Measurements from ENCODE around the gene VCX2.
"Not testable (repeated sequence)": the region's sequence is repeated elsewhere in the genome, so short reads cannot be mapped to it uniquely, and the experiment has no call there.

VCX2 gene

DNA sequence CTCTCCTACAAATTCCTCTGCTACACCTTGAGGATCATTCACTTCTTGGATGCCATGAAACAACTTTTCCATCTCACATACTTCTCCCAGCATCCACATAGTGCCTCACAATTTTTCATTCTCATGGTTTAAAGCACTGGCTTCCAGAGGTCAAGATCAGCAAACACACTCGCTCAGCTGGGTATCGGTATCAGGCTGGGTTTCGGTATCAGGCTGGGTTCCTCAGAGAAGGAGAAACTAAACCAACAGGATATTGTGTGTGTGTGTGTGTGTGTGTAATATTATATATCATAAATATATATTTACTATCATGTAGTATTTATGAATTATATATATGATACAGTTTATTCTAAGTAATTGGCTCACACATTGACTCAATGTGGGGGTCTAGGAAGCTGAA is at the start of gene VCX2:
VCX2 (minus strand) TSS at position 99 of the 400 bp plus-strand sequence. CDS start 624 bp downstream, outside the sequence.
- H3K9me3 ChIP-seq (ENCODE audit: insufficient read depth, low read length); H3K36me3 ChIP-seq (ENCODE audit: insufficient read depth, insufficient read length, low read length); DNase-seq (ENCODE audit: low read depth, low spot score); H3K9ac ChIP-seq (ENCODE audit: insufficient read length, low read depth); H3K4me1 ChIP-seq (ENCODE audit: insufficient read depth, insufficient read length); H3K27me3 ChIP-seq (ENCODE audit: insufficient read depth, insufficient read length); H3K4me3 ChIP-seq (ENCODE audit: insufficient read length, low read depth): not testable (repeated sequence)

GRCh38 chrX:8204943-8205342 is 33.9 kb upstream of the VCX2 start:
- Histone ChIP-seq H3K9me3 (ENCODE audit: insufficient read depth, low read length) (no peaks in the 10 kb centered on the region), H3K36me3 (ENCODE audit: insufficient read depth, insufficient read length, low read length) (no peaks in the 10 kb centered on the region), H3K4me3 (ENCODE audit: insufficient read length, low read depth) (no peak overlapping the region), H3K9ac (ENCODE audit: insufficient read length, low read depth) (no peak overlapping the region), H3K27me3 (ENCODE audit: insufficient read depth, insufficient read length) (no peaks in the 10 kb centered on the region), H3K4me1 (ENCODE audit: insufficient read depth, insufficient read length) (no peaks in the 10 kb centered on the region)
- no peak for TF ChIP-seq ZNF274 (IDR thresholded peaks at IDR 0.05; ENCODE audit: low read depth, low read length)
- TF ChIP-seq SUZ12 (IDR thresholded peaks at IDR 0.05; ENCODE audit: extremely low read depth, insufficient read depth, insufficient read length), result no peak
- no peak for TF ChIP-seq YY1 (IDR thresholded peaks at IDR 0.05; ENCODE audit: insufficient read depth, insufficient read length)
- no peak for DNase-seq (ENCODE audit: low read depth, low spot score)

- Histone ChIP-seq H3K9me3 (ENCODE audit: insufficient read depth, low read length) (no peaks in the 10 kb centered on the region), H3K4me1 (ENCODE audit: insufficient read depth, insufficient read length) (no peaks in the 10 kb centered on the region), H3K4me3 (ENCODE audit: insufficient read length, low read depth) (no peak overlapping the region), H3K27me3 (ENCODE audit: insufficient read depth, insufficient read length) (no peaks in the 10 kb centered on the region), H3K36me3 (ENCODE audit: insufficient read depth, insufficient read length, low read length) (no peaks in the 10 kb centered on the region), H3K9ac (ENCODE audit: insufficient read length, low read depth) (no peak overlapping the region)
- TF ChIP-seq SUZ12 (IDR thresholded peaks at IDR 0.05; ENCODE audit: extremely low read depth, insufficient read depth, insufficient read length), result no peak
- TF ChIP-seq ZNF274 (IDR thresholded peaks at IDR 0.05; ENCODE audit: low read depth, low read length), result no peak
- no peak for TF ChIP-seq YY1 (IDR thresholded peaks at IDR 0.05; ENCODE audit: insufficient read depth, insufficient read length)
- no peak for DNase-seq (ENCODE audit: low read depth, low spot score)
Observed at GRCh38 chrX:8204169-8204935, 33.3 kb upstream of the VCX2 start.

GRCh38 chrX:8201896-8202331 is 30.8 kb upstream of the VCX2 start:
- H3K36me3 ChIP-seq (ENCODE audit: insufficient read depth, insufficient read length, low read length), result no peaks in the 10 kb centered on the region
- H3K9ac ChIP-seq (ENCODE audit: insufficient read length, low read depth), result no peak overlapping the region
- no peak overlapping the region for H3K4me3 ChIP-seq (ENCODE audit: insufficient read length, low read depth)
- no peaks in the 10 kb centered on the region for H3K27me3 ChIP-seq (ENCODE audit: insufficient read depth, insufficient read length)
- H3K9me3 ChIP-seq (ENCODE audit: insufficient read depth, low read length), result no peaks in the 10 kb centered on the region
- DNase-seq (ENCODE audit: low read depth, low spot score), result peak; percentile 3
- H3K4me1 ChIP-seq (ENCODE audit: insufficient read depth, insufficient read length), result no peaks in the 10 kb centered on the region
- TF ChIP-seq ZNF274 (IDR thresholded peaks at IDR 0.05; ENCODE audit: low read depth, low read length), result no peak
- TF ChIP-seq SUZ12 (IDR thresholded peaks at IDR 0.05; ENCODE audit: extremely low read depth, insufficient read depth, insufficient read length), result no peak
- TF ChIP-seq YY1 (IDR thresholded peaks at IDR 0.05; ENCODE audit: insufficient read depth, insufficient read length), result no peak

GRCh38 chrX:8196776-8197175 is 25.7 kb upstream of the VCX2 start:
- Histone ChIP-seq H3K36me3 (ENCODE audit: insufficient read depth, insufficient read length, low read length) (no peaks in the 10 kb centered on the region), H3K9ac (ENCODE audit: insufficient read length, low read depth) (no peak overlapping the region), H3K4me3 (ENCODE audit: insufficient read length, low read depth) (no peak overlapping the region), H3K27me3 (ENCODE audit: insufficient read depth, insufficient read length) (no peaks in the 10 kb centered on the region), H3K4me1 (ENCODE audit: insufficient read depth, insufficient read length) (no peaks in the 10 kb centered on the region), H3K9me3 (ENCODE audit: insufficient read depth, low read length) (no peaks in the 10 kb centered on the region; the same call in 1 of the 2 replicates)
- no peak for TF ChIP-seq ZNF274 (IDR thresholded peaks at IDR 0.05; ENCODE audit: low read depth, low read length)
- no peak for TF ChIP-seq SUZ12 (IDR thresholded peaks at IDR 0.05; ENCODE audit: extremely low read depth, insufficient read depth, insufficient read length)
- no peak for TF ChIP-seq YY1 (IDR thresholded peaks at IDR 0.05; ENCODE audit: insufficient read depth, insufficient read length)
- no peak for DNase-seq (ENCODE audit: low read depth, low spot score)

DNA sequence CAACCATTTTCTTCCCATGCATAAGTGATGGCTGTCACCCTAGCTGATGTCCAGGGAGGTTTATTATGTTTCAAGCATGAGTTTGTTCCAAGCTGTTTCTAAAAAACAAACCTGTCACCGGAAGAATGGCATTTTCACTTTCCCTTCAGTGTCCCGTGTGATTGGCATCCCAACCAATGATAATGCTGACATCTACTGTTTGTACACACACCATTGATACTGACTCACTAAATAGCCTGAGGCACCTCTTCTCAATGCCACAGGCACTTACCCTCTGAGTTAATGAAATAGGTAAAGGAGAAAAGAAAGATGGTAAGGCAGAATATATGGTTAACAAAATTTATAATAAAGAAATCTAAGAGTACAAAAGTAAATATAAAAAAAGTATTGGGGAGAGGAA is 23.1 kb upstream of the VCX2 start:
- no peak for DNase-seq (ENCODE audit: low read depth, low spot score)
- H3K36me3 ChIP-seq (ENCODE audit: insufficient read depth, insufficient read length, low read length), result no peaks in the 10 kb centered on the region
- H3K9ac ChIP-seq (ENCODE audit: insufficient read length, low read depth), result no peak overlapping the region
- H3K4me3 ChIP-seq (ENCODE audit: insufficient read length, low read depth), result no peak overlapping the region
- H3K27me3 ChIP-seq (ENCODE audit: insufficient read depth, insufficient read length), result no peaks in the 10 kb centered on the region
- TF ChIP-seq SUZ12 (IDR thresholded peaks at IDR 0.05; ENCODE audit: extremely low read depth, insufficient read depth, insufficient read length), result no peak
- H3K9me3 ChIP-seq (ENCODE audit: insufficient read depth, low read length), result no peaks in the 10 kb centered on the region; the same call in 1 of the 2 replicates
- peaks cover 3% of the 10 kb centered on the region for H3K4me1 ChIP-seq (ENCODE audit: insufficient read depth, insufficient read length)

DNA sequence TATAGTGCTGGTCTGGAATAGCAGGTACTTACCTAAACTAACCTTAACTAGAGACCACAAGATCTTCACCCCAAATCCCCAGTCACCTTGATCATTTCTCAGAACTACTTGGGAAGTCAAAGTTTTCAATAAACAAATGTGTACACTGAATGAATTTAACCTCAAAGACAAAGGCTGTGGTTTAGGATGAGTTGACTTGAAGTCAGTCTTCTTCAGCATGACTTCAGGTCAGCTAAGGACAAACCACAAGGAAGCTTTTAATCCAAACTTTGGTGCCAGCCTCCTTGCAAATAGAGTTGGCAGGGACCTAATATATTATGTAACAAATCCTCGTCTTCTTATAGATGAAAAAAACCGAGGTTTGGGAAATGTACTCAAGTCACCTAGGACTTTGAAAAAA is 21.2 kb upstream of the VCX2 start:
- Histone ChIP-seq H3K9ac (ENCODE audit: insufficient read length, low read depth) (no peak overlapping the region), H3K27me3 (ENCODE audit: insufficient read depth, insufficient read length) (no peaks in the 10 kb centered on the region), H3K36me3 (ENCODE audit: insufficient read depth, insufficient read length, low read length) (no peaks in the 10 kb centered on the region), H3K4me1 (ENCODE audit: insufficient read depth, insufficient read length) (peaks cover 3% of the 10 kb centered on the region), H3K4me3 (ENCODE audit: insufficient read length, low read depth) (no peak overlapping the region), H3K9me3 (ENCODE audit: insufficient read depth, low read length) (no peaks in the 10 kb centered on the region; the same call in 1 of the 2 replicates)
- no peak for DNase-seq (ENCODE audit: low read depth, low spot score)
- no peak for TF ChIP-seq YY1 (IDR thresholded peaks at IDR 0.05; ENCODE audit: insufficient read depth, insufficient read length)
- TF ChIP-seq SUZ12 (IDR thresholded peaks at IDR 0.05; ENCODE audit: extremely low read depth, insufficient read depth, insufficient read length), result no peak
- no peak for TF ChIP-seq ZNF274 (IDR thresholded peaks at IDR 0.05; ENCODE audit: low read depth, low read length)
